Measurements from ENCODE around the gene NCK2.

The NCK2 gene

GRCh38 chr2:105852066-105852465 is 107.4 kb downstream of the NCK2 start:
- Histone ChIP-seq H3K4me3 (no peak overlapping the region), H3K4me1 (peaks cover 0 to 5% (median 0%) of the 10 kb centered on the region in 4 donors), H3K27ac (no peak overlapping the region), H3K36me3 (peaks cover 0 to 12% (median 10%) of the 10 kb centered on the region in 3 donors), H3K27me3 (no peaks in the 10 kb centered on the region), H3K9me3 (no peaks in the 10 kb centered on the region)
- TF ChIP-seq, protein P1, sequence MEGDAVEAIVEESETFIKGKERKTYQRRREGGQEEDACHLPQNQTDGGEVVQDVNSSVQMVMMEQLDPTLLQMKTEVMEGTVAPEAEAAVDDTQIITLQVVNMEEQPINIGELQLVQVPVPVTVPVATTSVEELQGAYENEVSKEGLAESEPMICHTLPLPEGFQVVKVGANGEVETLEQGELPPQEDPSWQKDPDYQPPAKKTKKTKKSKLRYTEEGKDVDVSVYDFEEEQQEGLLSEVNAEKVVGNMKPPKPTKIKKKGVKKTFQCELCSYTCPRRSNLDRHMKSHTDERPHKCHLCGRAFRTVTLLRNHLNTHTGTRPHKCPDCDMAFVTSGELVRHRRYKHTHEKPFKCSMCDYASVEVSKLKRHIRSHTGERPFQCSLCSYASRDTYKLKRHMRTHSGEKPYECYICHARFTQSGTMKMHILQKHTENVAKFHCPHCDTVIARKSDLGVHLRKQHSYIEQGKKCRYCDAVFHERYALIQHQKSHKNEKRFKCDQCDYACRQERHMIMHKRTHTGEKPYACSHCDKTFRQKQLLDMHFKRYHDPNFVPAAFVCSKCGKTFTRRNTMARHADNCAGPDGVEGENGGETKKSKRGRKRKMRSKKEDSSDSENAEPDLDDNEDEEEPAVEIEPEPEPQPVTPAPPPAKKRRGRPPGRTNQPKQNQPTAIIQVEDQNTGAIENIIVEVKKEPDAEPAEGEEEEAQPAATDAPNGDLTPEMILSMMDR (IDR thresholded peaks at IDR 0.05), result no peak
- DNase-seq, result no peak
- intact Hi-C loops (cut with DNase I; ENCODE audit: low total_unique reads), result no loop called here

GRCh38 chr2:105853354-105854088 is 108.8 kb downstream of the NCK2 start:
- H3K27me3 ChIP-seq, result no peaks in the 10 kb centered on the region
- H3K4me3 ChIP-seq, result no peak overlapping the region
- no peaks in the 10 kb centered on the region for H3K4me1 ChIP-seq
- H3K9me3 ChIP-seq, result no peaks in the 10 kb centered on the region
- TF ChIP-seq, protein P1 (IDR thresholded peaks at IDR 0.05), result no peak
- intact Hi-C loops (cut with DNase I; ENCODE audit: low total_unique reads), result no loop called here
- no peak for DNase-seq
- no peak overlapping the region for H3K27ac ChIP-seq
- peaks cover 0 to 12% (median 10%) of the 10 kb centered on the region in 3 donors for H3K36me3 ChIP-seq

DNA sequence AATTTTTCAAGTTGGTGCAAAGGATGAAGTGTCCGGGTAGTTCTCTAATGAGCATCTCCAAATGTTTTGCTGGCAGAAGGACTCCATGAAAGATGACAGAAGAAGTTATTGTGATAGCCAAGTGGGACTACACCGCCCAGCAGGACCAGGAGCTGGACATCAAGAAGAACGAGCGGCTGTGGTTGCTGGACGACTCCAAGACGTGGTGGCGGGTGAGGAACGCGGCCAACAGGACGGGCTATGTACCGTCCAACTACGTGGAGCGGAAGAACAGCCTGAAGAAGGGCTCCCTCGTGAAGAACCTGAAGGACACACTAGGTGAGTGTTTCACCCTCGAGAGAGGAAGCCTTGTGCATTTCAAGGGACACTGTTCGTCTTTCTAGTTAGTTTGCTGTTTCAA is 110.3 kb downstream of the NCK2 start:
- no peak for DNase-seq
- Histone ChIP-seq H3K27ac (no peak overlapping the region), H3K27me3 (no peaks in the 10 kb centered on the region), H3K4me3 (no peak overlapping the region), H3K4me1 (peaks cover 0 to 6% (median 0%) of the 10 kb centered on the region in 4 donors), H3K36me3 (peaks cover 0 to 12% (median 10%) of the 10 kb centered on the region in 3 donors), H3K9me3 (no peaks in the 10 kb centered on the region)
- TF ChIP-seq, protein P1 (IDR thresholded peaks at IDR 0.05), result no peak
- intact Hi-C loops (cut with DNase I; ENCODE audit: low total_unique reads), result no loop called here

- Histone ChIP-seq H3K4me1 (peaks cover 0 to 6% (median 0%) of the 10 kb centered on the region in 4 donors), H3K27me3 (no peaks in the 10 kb centered on the region), H3K27ac (no peak overlapping the region), H3K36me3 (peaks cover 0 to 12% (median 10%) of the 10 kb centered on the region in 3 donors), H3K4me3 (no peak overlapping the region), H3K9me3 (no peaks in the 10 kb centered on the region)
- DNase-seq, result no peak
- TF ChIP-seq, protein P1 (IDR thresholded peaks at IDR 0.05), result no peak
- intact Hi-C loops (cut with DNase I; ENCODE audit: low total_unique reads), result no loop called here
Measured at GRCh38 chr2:105856581-105856980, 111.9 kb downstream of the NCK2 start.

GRCh38 chr2:105857076-105857740 is 112.5 kb downstream of the NCK2 start:
- TF ChIP-seq, protein P1 (IDR thresholded peaks at IDR 0.05), result no peak
- no peak for DNase-seq
- intact Hi-C loops (cut with DNase I; ENCODE audit: low total_unique reads), result no loop called here
- Histone ChIP-seq H3K27ac (no peak overlapping the region), H3K4me1 (peaks cover 0 to 6% (median 0%) of the 10 kb centered on the region in 4 donors), H3K27me3 (no peaks in the 10 kb centered on the region), H3K9me3 (no peaks in the 10 kb centered on the region), H3K36me3 (peaks cover 0 to 12% (median 10%) of the 10 kb centered on the region in 3 donors), H3K4me3 (no peak overlapping the region)

All from tibial artery (tissue), 4 donors.